ENCODE results near the gene B9D1.

The B9D1 gene

GRCh38 chr17:19382531-19383444 is 20.3 kb upstream of the B9D1 start:
- TF ChIP-seq RAD21 (IDR thresholded peaks at IDR 0.05; ENCODE audit: low read depth): no peak
- TF ChIP-seq EGR1 (IDR thresholded peaks at IDR 0.05): no peak

- TF ChIP-seq REST (IDR thresholded peaks at IDR 0.05; ENCODE audit: low read depth) (no peak), FOXM1 (IDR thresholded peaks at IDR 0.05; ENCODE audit: borderline replicate concordance, low read depth) (no peak), TAF1 (IDR thresholded peaks at IDR 0.05; ENCODE audit: low read depth) (no peak)
Measured at GRCh38 chr17:19381741-19382444, 19.4 kb upstream of the B9D1 start.

GRCh38 chr17:19381361-19381740 is 18.8 kb upstream of the B9D1 start:
- TF ChIP-seq TEAD4 (IDR thresholded peaks at IDR 0.05) (no peak), CREB1 (IDR thresholded peaks at IDR 0.05; ENCODE audit: low read depth) (no peak), TAF1 (IDR thresholded peaks at IDR 0.05; ENCODE audit: low read depth) (no peak), RAD21 (IDR thresholded peaks at IDR 0.05; ENCODE audit: low read depth) (no peak), EGR1 (IDR thresholded peaks at IDR 0.05) (no peak), ZBTB7A (IDR thresholded peaks at IDR 0.05; ENCODE audit: low read depth) (no peak), NFIC (IDR thresholded peaks at IDR 0.05) (no peak), EP300 (IDR thresholded peaks at IDR 0.05; ENCODE audit: borderline replicate concordance) (no peak), CEBPB (IDR thresholded peaks at IDR 0.05) (no peak), USF1 (IDR thresholded peaks at IDR 0.05) (no peak), FOXM1 (IDR thresholded peaks at IDR 0.05; ENCODE audit: borderline replicate concordance, low read depth) (no peak), TCF12 (IDR thresholded peaks at IDR 0.05; ENCODE audit: low read depth) (no peak), MAX (IDR thresholded peaks at IDR 0.05) (no peak), YY1 (IDR thresholded peaks at IDR 0.05; ENCODE audit: low read depth) (no peak)

GRCh38 chr17:19380481-19381301 is 18.2 kb upstream of the B9D1 start:
- TF ChIP-seq TEAD4 (IDR thresholded peaks at IDR 0.05) (no peak), REST (IDR thresholded peaks at IDR 0.05; ENCODE audit: low read depth) (no peak), NFIC (IDR thresholded peaks at IDR 0.05) (peak; percentile 26; the same call in 1 of the 2 replicates), MAX (IDR thresholded peaks at IDR 0.05) (no peak)

- TF ChIP-seq TCF12 (IDR thresholded peaks at IDR 0.05; ENCODE audit: low read depth) (no peak), USF1 (IDR thresholded peaks at IDR 0.05) (no peak), TAF1 (IDR thresholded peaks at IDR 0.05; ENCODE audit: low read depth) (no peak), FOXM1 (IDR thresholded peaks at IDR 0.05; ENCODE audit: borderline replicate concordance, low read depth) (no peak), EGR1 (IDR thresholded peaks at IDR 0.05) (no peak), NFIC (IDR thresholded peaks at IDR 0.05) (no peak), ZBTB7A (IDR thresholded peaks at IDR 0.05; ENCODE audit: low read depth) (no peak), MAX (IDR thresholded peaks at IDR 0.05) (no peak), RAD21 (IDR thresholded peaks at IDR 0.05; ENCODE audit: low read depth) (no peak), CREB1 (IDR thresholded peaks at IDR 0.05; ENCODE audit: low read depth) (no peak), YY1 (IDR thresholded peaks at IDR 0.05; ENCODE audit: low read depth) (no peak), CEBPB (IDR thresholded peaks at IDR 0.05) (no peak), REST (IDR thresholded peaks at IDR 0.05; ENCODE audit: low read depth) (no peak), EP300 (IDR thresholded peaks at IDR 0.05; ENCODE audit: borderline replicate concordance) (no peak), TEAD4 (IDR thresholded peaks at IDR 0.05) (no peak)
Measured at GRCh38 chr17:19379361-19380065, 17.0 kb upstream of the B9D1 start.
